Astrocyte of the hippocampus (primary cell): ENCODE data around the gene SLC1A4.
"Not testable (repeated sequence)": the region's sequence is repeated elsewhere in the genome, so short reads cannot be mapped to it uniquely, and the experiment has no call there.

Experiments used
- DNase-seq: peaks from one replicate; pipeline ENCODE4 v3.0.0; 2011; ENCODE audit warnings: low read depth, low spot score

SLC1A4 gene

DNA sequence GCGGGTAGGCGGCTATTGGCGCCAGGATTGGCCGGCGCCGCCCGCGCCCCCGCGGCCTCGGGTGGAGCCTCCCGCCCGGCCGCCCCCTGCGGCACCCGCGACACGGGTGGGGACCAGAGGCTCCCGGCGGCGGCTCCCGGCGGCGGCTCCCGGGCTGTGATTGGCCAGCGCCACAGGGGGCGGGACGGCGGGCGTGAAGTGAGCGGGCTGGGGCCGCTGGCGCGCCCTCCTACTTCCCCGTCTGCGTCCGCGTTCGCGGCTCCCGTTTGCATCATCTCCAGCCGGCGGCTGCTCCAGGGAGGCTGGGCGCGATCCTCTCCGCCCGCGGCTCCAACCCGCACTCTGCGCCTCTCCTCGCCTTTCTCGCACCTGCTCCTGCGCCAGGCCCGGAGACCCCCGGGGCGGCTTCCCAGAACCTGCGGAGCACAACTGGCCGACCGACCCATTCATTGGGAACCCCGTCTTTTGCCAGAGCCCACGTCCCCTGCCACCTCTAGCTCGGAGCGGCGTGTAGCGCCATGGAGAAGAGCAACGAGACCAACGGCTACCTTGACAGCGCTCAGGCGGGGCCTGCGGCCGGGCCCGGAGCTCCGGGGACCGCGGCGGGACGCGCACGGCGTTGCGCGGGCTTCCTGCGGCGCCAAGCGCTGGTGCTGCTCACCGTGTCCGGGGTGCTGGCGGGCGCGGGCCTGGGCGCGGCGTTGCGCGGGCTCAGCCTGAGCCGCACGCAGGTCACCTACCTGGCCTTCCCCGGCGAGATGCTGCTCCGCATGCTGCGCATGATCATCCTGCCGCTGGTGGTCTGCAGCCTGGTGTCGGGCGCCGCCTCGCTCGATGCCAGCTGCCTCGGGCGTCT lies at the start of gene SLC1A4:
SLC1A4 (plus strand) TSS at position 274 of the 856 bp plus-strand sequence; CDS start at position 519, 245 bp downstream.
- peak; percentile 96 for DNase-seq

DNA sequence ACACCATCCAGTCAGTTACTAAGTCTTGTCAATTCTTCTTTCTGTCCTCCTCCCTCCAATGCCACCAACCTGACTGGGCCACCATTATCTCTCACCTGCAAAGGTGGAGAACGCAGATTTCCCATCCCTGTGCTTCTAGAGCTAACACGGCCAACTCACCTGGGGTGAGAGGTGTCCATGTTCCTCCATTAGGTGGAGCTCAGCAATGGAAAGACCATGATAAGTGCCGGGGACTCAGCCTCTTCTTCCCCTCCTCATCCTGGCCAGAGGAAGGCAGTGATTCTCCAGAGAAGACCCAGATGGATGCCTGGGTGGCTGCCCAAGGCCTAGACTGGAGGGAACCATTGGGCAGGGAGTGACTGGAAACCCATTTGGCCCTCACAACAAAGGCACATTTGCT lies 48.1 kb upstream of the SLC1A4 start:
- no peak for DNase-seq

DNA sequence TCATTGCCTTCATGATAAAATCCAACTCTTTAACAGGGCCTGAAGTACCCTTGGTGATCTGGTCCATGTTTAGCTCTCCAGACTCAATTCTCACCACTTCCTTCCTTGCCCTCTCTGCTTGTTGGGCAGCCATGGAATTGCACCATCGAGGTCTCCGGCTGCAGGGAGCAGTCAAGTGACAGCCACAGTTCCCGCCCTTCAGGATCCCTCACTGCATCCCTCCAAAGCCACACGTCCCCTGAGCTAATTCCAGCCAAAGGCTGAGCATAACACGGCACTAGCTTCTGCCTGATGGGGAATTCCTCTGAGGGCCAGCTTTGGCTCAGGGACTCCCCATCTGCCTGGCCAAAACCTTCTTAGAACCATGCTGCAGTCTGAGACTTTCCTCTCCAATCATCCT lies 47.4 kb upstream of the SLC1A4 start:
- DNase-seq, result no peak

DNA sequence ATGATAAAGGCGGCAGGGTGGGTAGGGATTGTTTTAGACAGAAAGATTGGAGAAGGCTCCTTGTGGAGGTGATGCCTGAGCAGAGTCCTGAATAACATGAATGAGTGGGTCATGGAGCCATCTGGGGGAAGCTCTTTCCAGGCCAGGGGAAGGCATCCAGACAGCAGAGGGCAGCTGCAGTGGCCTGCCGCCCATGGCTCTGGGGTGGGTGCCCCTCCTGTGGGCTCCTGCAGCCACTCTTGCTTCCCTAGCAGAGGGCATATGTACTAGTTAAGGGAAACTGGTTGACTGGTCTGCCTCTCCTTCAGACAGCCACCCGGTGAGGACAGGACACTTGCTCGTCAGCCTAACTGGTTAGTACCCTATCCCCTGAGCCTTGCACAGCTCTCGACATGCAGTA lies 46.5 kb upstream of the SLC1A4 start:
- DNase-seq, result no peak

DNA sequence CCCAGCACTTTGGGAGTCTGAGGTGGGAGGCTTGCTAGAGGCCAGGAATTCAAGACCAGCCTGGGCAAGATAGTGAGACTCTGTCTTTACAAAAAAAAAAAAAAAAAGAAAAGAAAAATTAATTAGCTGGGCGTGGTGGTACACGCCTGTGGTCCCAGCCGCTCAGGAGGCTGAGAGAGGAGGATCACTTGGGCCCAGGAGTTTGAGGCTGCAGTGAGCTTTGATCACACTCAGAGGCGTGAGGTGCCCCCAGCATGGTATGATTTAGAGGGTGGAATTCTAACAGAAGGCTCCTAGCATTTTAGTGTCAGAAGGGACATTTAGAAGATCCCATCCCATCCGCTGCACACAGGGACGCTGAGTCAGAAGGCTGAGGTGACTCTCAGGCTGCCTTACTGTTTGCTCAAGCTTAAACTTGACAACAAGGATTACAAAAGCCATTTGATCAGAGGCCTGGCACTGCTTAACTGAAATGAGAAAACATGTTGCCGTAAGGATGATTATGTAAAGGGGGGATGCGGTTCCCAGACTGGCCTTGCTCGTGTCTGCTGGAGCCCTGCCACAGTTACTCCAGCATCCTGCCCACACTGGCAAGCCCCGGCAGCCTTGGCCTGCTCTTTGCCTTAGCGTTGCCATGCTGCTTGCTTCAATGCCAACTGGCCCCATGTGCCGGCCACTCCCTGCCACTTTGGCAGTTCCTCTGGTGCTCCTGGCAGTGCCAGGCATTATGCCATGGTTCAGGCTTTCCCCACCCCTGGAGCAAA lies 45.6 kb upstream of the SLC1A4 start:
- peak; percentile 78 for DNase-seq

DNA sequence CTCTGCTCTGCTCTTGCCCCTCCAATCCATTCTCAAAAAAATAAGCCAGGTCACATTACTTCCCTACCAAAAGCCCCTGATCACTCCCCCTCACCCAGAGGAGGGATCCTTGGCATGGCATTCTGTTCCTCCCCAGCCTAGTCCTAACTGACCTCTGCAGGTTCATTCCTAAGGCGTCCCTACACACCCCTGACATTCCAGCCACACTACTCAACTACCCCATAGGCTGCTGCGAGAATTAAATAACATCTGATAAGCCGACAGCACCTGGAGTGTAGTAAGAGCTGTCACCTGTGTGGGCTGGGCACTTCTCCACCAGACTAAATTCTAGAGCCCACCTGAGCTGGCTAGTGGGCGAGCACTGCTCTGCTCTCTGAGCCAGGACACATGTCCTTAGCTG lies 44.7 kb upstream of the SLC1A4 start:
- DNase-seq, result no peak

DNA sequence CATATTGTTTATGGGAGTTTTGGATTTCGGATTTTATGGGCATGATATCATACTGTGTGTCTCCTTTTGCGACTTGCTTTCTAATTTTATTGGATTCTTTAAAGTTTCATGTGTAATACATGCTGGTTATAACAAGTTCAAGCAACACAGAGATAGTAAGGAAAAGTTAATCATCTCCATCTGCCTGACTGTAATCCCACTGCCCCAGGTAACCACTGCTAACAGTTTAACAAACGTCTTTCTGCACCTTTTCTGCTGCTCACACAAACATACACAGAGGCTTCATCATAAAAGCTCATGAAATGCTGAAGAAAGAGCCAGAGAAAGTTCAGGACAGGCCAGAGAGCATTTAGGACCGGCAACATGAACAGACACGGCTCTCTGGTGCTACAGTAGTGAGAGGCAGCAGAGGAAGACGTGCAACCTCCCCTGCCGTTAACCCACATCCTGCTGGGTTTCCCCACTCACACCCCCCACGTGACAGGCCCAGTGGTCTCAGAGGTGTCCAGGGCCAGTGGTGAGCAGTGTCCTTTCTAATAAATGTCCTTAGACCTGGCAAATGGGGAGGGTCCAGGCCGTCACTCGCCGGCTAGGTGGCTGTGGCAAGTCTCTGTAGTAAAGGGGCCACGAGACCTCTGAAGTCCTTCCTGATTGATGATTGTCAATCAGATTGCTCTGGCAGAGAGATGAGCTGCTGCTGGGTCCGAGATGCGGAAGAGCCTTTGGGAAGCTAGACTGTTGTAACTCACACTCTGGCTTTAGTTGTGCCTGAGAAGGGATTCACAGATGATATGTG lies 43.0 kb upstream of the SLC1A4 start:
- DNase-seq, result no peak

DNA sequence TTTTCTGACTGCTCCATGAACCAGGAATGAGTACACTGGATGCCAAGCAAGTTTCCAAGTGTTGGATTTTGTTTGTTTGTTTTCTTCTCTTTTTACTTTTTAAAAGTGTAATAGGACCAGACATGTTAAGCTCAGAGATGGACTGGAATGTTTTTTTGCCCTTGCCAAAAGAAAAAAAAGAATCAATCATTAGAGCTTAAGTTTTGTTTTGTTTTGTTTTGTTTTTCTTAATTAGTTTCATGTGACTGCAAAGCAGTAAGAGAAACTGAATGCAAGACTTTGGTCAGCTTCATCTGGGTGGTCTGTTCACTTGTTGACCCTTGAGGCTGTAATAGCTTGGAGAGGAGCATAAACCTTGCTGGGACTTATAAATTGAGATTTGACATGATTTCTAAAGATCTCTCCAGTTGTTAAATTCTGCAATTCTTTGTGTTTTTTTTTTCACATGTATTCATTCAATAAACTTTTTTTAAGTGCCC lies 42.4 kb upstream of the SLC1A4 start:
- DNase-seq, result no peak

DNA sequence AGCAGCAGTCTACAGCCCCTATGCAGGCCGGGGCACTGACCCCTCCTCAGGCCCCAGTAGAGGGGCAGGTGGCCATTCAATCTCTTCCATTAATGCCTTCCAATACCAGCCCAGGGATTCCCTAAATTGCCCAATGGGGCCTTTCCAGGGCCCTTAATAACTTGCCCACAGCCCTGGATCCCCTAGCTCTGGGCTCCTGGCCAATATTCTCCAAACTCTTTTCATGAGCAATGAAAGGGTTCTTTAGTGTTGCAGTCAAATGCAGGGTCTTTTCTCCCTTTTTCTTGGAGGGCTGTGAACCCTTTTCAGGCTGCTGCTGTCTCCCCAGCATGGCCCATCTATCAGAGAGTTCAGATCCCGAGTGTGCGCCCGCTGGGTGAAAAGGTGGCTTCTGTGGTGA lies 41.3 kb upstream of the SLC1A4 start:
- DNase-seq, result peak; percentile 32

DNA sequence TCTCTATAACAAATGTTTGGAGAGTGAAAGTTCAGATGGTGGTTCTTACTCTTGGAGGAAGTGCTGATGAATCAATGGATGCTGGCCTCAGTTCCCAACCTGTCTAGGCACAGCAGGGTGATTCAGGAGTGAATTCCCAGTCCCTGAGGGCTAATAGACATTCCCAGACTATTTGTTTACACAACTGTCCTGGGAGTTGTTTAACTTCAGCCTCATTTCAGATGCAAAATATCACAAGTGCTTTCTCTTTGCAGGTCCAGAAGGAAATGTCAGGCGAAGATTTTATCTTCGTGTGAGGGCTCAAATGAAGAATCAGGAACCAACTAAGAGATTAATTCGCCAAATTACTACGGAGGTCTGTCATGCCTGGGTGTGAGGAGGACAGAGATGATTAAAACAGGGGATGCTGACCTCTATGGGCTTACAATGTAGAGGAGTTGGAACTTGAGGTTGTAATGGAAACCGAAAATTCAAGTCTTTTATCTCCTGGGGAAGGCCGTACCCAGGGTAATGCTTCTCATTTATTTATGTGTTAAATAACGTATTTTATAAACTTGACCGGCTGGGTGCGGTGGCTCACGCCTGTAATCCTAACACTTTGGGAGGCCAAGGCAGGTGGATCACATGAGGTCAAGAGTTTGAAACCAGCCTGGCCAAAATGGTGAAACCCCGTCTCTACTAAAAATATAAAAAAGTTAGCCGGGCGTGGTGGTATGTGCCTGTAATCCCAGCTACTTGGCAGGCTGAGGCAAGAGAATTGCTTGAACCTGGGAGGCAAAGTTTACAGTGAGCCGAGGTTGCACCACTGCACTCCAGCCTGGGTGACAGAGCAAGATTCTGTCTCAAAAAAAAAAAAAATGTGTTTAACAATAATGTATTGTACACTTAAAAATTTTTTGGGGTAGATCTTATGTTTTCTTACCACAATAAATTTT lies 38.7 kb upstream of the SLC1A4 start:
- no peak for DNase-seq

DNA sequence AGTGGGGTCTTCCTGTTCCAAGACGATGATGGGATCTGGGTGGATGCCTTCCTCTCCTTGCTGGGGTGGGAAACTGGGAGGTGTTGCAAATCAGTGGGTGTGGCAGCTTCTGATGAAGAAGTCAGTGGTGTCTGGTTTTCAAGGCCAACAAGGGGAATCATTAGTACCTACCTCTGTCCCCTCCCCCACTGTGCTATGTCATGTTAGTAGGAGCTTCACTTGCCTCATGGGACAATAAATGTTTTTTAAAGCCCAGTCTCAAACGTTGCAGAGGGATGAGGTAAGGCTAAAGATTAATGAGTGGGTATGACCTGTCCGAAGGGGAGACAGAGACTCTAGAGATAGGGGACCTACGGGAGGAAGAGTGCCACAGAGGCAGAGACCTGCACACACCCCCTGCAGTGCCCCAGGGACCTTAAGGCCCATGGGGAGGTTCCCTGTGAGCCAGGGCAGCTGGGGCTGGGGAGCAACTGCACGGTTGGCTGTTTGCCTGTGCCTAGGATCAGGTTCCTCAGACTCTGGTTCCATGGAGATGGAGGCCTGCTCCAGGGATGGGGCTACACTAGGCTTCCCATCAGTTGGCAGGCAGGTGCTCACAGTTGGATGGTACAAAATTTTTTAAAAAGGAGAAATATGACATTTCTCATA lies 37.8 kb upstream of the SLC1A4 start:
- DNase-seq, result no peak

DNA sequence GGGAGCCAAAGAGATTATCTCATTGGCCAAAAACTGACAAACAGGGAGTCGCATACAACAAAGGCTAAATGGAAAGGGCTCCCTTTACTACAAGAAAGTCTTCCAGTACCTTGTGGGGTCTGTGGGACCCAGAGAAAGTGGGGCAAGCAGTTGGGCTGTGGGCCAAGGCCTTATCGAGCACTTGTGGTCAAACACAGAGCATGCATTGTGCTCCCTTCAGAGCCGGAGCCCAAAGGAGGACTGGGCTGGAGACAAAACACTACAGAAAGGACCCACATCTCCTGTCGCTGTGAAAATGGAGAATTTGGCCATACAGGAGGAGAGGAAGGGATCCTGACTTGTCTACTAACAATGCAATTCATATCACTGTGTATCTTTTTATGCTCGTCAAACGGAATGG lies 37.1 kb upstream of the SLC1A4 start:
- DNase-seq, result no peak

DNA sequence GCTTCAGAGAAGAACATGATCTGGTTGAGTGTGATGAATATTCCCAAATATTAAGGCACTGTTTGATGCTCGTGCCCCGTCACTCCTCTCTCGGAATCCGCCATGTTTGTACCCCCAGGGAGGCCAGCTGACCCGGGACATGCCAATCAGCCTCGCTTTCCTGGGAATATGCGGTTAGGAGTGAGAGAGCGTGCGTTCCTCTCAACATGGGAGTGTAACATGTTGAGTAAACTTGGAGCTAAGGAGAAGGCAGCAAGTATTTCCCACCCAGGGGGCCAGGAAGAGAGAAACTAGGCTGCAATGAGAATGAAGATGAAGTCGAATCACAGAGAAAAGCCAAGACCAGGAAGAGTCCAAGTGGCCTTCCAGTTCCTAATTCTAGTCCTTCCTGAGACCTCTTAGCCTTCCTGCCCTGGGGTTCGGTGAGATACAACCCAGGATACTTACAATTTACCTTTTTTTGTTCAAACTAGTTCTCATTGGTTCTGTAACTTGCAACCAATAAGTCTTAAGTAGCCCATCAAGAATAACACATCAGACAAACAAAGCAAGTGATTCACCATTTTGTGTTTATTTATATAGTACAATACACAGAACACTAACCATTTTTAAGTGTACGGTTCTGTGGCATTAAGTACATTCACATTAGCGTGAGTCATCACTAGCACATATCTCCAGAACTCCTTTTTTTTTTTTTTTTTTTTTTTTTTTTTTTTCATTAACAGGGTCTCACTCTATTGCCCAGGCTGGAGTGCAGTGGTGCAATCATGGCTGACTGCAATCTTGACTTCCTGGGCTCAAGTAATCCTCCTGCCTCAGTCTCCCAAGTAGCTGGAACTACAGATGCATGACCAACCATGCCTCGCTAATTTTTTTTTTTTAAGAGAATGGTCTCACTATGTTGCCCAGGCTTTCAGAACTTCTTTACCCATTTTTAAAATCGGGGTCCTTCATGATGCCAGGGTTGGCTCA lies 36.4 kb upstream of the SLC1A4 start:
- peak; percentile 57 for DNase-seq

DNA sequence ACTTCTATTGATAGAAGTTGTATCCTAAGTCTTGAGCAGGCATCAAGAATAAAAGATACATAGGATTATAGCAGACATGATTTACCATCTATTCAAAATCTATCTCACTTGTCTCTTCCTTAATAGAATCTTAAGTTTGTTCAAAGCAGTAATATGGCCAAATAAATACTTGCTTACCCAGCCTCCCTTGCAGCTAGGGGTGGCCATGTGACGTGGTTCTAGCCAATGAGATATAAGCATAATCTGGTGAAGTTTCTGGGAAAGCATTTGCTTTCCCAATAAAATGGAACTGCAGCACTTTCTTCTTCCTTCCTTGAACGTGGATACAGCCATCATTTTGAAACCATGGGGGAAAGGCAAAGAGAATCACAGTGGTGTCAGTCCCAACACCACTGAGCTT lies 33.7 kb upstream of the SLC1A4 start:
- DNase-seq, result no peak

DNA sequence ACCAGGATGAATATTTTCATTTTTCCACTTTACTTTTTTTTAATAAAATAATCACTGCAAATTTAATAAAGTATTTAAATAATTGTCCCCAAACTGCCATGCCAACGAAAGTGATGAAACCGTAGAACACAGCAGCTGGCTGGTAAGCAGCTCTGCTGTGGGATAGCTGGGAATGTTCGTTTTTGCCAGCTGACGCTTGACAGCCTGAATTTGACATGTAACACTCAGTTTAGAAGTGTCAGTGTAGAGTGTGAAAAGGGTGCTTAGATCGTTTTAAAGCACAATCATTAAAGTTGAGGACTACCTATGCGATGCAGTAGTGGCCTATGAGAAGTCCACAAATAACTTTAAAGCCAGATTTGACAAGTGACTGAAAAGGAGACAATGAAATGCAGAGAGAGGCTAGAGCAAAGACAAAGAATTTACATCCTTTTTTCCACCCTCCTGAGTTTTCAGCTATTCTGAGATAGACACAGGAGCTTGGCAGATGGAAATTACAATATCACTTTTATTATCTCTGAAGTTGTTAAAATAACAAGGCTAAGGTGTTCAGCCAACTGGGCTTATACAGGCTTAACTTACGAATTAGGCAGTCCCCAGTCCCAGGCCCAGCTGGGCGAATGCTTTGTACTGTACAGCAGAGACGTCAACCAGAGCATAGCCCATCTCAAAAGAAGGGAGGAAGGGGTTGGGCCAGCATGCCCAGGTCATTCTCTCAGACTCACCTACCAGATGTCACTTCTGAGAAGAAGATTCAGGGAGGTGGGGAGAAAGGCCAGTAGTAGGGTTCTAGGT lies 31.9 kb upstream of the SLC1A4 start:
- DNase-seq, result no peak

DNA sequence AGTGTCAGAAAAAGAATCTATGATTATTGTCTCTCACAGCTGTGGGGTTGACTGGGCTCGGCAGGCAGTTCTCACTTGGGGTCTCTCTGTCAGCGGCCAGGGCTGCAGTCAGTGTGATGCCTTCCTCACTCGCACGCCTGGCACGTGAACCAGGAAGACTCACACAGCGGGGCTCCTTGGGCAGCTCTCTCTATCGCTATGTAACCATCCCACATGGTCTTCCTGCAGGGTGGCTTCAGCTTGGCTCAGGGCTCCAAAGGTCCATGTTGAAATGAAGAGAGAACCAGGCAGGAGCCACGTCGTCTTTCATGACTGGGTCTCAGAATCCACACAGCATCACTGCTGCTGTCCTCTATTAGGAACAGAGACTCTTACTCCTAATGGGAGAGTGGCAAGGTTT lies 30.6 kb upstream of the SLC1A4 start:
- DNase-seq, result no peak

DNA sequence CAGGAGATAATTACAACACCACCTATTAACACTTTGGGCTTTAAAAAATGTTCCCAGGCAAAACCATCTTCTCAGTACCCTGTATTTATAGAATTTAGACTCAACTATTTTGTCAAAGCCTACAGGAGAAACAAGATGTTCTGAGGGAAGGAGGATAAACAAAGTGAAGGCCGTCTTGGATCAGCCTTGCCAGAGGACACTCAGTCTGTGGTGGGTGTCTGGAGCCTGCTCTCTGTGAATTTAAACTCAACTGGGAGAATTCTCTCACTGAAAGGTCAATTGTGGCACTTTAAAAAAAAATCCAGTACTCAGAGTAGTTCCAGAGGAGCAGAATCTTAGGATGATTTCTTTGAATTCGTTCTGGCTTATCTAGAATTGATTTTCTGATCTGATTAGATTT lies 28.4 kb upstream of the SLC1A4 start:
- DNase-seq, result no peak

DNA sequence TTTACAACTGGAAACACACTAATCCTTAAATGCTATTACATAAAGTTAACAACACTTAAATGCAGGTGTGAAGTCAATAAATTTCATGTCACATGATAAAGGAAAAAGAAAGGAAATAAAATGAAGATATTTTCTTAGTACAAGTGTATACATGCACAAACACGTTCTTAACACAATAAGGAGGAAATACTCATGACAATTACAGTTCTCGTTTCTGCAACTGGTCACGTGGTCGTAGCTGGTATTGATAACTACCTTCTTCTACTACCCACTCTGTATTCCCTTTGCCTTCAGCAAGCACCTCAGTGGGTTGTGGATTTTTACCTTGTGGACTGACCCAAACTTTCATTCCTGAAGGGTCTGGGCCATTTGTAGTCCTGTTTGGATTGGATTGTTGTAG lies 26.1 kb upstream of the SLC1A4 start:
- not testable (repeated sequence) for DNase-seq
